HFF-Myc (cell line): ENCODE measurements around the gene KRTAP6-1.

Experiments used
- DNase-seq: peaks from one replicate; pipeline ENCODE4 v3.0.0-alpha.2; 2011; ENCODE audit warnings: low read depth; ENCODE audit errors: extremely low read depth
- H3K4me3 ChIP-seq: replicated peaks from 2 replicates; pipeline ENCODE4 v1.5.1; 2011; ENCODE audit warnings: low read depth, mild to moderate bottlenecking, control low read depth, low read length
- TF ChIP-seq, protein P1 (sequence below): IDR thresholded peaks from 2 replicates; pipeline ENCODE4 v1.5.1; 2012; ENCODE audit warnings: mild to moderate bottlenecking, low read depth, low read length, control low read depth; ENCODE audit errors: missing control alignments

The KRTAP6-1 gene

DNA sequence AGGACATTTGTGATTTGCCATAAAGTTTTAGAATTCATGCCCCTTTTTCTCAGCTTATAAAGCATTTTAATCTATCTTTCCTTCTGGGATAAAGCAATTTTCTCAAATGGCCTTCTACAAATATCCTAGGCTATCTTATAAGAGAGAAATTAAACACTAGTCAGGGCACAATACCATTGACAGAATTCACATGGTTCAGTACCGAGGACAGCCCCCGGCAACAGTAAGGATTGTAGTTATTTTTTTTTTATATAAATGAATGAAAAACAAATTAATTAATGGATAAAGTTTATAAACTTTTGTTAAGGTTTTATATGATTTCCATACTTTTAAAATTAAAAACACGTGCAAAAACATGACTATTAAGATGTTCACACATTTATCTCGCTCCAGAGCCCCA lies 14.4 kb upstream of the KRTAP6-1 start:
- no peak overlapping the region for H3K4me3 ChIP-seq
- DNase-seq, result no peak
- TF ChIP-seq, protein P1, sequence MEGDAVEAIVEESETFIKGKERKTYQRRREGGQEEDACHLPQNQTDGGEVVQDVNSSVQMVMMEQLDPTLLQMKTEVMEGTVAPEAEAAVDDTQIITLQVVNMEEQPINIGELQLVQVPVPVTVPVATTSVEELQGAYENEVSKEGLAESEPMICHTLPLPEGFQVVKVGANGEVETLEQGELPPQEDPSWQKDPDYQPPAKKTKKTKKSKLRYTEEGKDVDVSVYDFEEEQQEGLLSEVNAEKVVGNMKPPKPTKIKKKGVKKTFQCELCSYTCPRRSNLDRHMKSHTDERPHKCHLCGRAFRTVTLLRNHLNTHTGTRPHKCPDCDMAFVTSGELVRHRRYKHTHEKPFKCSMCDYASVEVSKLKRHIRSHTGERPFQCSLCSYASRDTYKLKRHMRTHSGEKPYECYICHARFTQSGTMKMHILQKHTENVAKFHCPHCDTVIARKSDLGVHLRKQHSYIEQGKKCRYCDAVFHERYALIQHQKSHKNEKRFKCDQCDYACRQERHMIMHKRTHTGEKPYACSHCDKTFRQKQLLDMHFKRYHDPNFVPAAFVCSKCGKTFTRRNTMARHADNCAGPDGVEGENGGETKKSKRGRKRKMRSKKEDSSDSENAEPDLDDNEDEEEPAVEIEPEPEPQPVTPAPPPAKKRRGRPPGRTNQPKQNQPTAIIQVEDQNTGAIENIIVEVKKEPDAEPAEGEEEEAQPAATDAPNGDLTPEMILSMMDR, result no peak

DNA sequence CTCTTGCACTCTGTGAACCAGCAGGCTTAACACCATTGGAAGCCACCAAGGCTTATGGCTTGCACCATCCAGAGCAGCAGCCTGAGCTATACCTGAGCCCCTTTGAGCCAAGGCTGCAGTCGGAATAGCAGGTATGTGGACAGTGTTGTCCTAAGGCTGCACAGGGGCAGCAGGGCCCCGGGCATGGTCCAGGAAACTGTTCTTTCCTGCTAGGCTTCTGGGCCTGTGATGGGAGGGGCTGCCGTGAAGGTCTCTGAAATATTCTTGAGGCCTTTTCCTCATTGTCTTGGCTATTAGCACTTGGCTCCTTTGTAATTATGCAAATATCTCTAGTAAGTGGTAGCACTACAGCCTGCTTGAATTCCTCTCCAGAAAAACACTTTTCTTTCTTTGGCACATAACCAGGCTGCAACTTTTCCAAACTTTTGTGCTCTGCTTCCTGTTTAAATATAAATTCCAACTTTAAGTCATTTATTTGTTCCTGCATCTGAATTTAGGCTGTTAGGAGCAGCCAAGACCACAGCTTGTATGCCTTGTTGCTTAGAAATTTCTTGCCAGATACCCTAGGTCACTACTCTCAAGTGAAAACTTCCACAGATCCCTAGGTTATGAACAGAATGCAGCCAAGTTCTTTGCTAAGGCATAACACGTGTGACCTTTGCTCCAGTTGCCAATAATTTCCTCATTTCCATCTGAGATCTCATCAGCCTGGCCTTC lies 11.9 kb upstream of the KRTAP6-1 start:
- H3K4me3 ChIP-seq, result no peak overlapping the region
- no peak for DNase-seq
- TF ChIP-seq, protein P1, result no peak

DNA sequence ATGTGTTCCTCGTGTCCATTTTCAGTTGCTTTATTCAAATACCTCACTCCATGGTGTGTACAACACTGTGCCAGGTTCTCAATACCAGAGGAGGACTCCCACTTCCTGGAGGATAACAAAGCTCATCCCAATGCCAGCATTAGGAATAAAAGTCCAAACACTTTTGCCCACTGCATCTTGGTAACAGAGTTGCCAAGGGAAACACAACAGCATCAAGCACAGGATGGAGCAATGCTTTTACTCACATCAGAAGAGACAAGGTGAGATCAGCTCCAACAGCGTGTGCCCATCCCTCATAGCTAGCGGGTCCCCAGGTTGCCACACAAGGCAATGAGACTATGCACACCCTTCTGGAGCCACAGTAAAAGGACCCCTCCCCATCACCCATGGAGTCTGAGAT lies 9.6 kb upstream of the KRTAP6-1 start:
- H3K4me3 ChIP-seq, result no peak overlapping the region
- no peak for DNase-seq
- TF ChIP-seq, protein P1, result no peak

DNA sequence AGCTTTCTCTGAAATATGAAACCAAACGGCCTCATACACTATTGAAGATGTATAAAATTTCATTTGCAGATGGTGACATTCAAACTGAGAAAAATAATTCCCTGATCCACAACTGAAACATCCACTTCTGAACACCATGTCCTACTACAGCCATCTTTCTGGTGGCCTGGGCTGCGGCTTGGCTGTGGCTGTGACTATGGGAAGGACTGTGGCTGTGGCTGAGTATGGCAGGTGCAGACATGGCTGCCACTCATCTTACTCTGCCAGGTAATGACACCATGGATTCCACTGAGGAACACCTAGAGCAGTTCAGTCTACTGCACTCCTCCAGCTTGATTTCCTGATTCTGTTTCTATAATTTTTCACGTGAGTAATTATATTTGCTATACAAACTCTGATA lies 6.8 kb upstream of the KRTAP6-1 start, which contains the start of gene KRTAP20-4:
Gene KRTAP20-4 (plus strand): TSS at position 106 of the 400 bp plus-strand sequence.
- H3K4me3 ChIP-seq, result no peak within 1 kb of the TSS
- TF ChIP-seq, protein P1, result no peak
- no peak for DNase-seq

DNA sequence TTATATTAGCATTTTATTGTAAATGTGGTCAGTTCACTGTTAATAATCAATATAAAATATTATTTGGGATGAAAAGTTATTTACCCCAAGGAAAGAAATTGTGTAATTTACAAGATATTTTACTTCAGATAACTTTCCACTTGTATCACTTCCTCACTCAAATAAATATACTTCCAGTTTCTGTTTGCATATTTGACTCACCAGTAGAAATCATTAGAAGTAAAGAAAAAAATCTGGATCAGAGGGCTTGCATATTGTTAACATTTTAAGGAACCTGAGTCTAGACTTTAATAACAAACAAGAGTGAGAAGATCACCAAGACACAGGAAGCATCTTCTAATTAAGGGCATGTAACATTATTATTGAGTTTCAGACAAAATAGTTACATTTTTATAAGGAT lies 6.3 kb upstream of the KRTAP6-1 start:
- no peak for DNase-seq
- H3K4me3 ChIP-seq, result no peak overlapping the region
- TF ChIP-seq, protein P1, result no peak

DNA sequence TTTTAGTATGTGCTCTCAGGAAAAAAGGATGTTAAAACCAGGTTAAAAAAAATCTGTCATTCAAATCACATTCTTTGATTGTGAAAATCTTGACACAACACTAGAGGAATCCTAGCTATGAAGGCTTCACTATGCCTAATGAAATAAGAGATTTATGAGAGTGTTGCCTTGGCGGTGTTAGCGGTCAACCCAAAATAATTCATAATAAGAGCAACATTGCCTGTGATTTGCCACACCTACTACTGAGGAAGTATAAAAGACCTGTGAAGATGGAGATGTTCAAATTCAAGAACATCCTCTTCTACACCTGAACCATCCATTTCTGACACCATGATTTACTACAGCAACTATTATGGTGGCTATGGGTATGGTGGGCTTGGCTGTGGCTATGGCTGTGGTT lies 2.4 kb upstream of the KRTAP6-1 start, which contains the start of gene KRTAP20-1:
Gene KRTAP20-1 (plus strand): TSS at position 301 of the 400 bp plus-strand sequence. CDS start 30 bp downstream, at position 331.
- no peak for DNase-seq
- TF ChIP-seq, protein P1, result no peak
- H3K4me3 ChIP-seq, result no peak within 1 kb of the TSS

DNA sequence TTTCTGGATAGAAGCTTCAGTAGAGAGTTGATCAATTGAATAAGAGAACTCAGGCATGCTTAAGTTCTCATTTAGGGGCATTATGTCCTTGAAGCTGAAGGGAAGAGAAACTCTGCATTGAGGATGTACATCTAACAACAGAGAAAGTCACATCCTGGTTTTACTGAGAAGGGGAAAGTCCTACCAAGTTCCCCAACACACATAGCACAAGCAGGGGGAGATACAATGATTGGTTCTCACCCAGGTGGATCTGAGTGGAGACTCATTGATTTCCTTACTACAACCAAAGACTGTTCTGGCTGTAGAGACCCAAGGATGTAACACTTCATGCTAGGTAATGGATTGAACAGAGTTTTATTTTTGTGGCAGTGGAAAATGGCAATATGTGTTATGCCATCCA lies 1.5 kb upstream of the KRTAP6-1 start:
- no peak overlapping the region for H3K4me3 ChIP-seq
- DNase-seq, result no peak
- TF ChIP-seq, protein P1, result no peak
